Activated naive CD4-positive, alpha-beta T cell treated with anti-CD3 and anti-CD28 coated beads, Interleukin-2, amount 50 U/mL, for 72 hours (primary cell): Measurements from ENCODE around the gene FBXL3. TPM values are rescaled to one million over a fixed set of nuclear protein-coding genes. Genes with fewer than 3 reads are reported as not detected.

Experiments used
- ATAC-seq, 2 donors: fragments of 150-1000 bp; cut with Tn5 transposase; 2 replicates each; pipeline ENCODE4 v1.10.0; 2021; ENCODE audit warnings: mild to moderate bottlenecking in 2 of 2, moderate library complexity in 2 of 2
- DNase-seq, 2 donors: peaks; one replicate each; pipeline ENCODE4 v3.0.0; 2021 to 2022; ENCODE audit warnings: low spot score in 2 of 2
- H3K27ac Mint-ChIP-seq, 2 donors: one replicate each; pipeline ENCODE4 v1.8.0; 2022; ENCODE audit warnings: mild to moderate bottlenecking in 2 of 2, mixed read lengths in 2 of 2
- H3K36me3 Mint-ChIP-seq, 2 donors: one replicate each; pipeline ENCODE4 v1.8.0; 2022; ENCODE audit warnings: mixed read lengths in 2 of 2
- H3K9me3 Mint-ChIP-seq, 2 donors: one replicate each; pipeline ENCODE4 v1.8.0; 2022; ENCODE audit warnings: mixed read lengths in 2 of 2
- total RNA-seq, 2 donors: library from RNA; stranded (reverse); gene quantifications; one replicate each; pipeline ENCODE4 v1.2.3, GENCODE V29; 2022

FBXL3 gene, protein sequence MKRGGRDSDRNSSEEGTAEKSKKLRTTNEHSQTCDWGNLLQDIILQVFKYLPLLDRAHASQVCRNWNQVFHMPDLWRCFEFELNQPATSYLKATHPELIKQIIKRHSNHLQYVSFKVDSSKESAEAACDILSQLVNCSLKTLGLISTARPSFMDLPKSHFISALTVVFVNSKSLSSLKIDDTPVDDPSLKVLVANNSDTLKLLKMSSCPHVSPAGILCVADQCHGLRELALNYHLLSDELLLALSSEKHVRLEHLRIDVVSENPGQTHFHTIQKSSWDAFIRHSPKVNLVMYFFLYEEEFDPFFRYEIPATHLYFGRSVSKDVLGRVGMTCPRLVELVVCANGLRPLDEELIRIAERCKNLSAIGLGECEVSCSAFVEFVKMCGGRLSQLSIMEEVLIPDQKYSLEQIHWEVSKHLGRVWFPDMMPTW
- 10 to 100 TPM; 32.0 to 39.0 TPM for total RNA-seq

DNA sequence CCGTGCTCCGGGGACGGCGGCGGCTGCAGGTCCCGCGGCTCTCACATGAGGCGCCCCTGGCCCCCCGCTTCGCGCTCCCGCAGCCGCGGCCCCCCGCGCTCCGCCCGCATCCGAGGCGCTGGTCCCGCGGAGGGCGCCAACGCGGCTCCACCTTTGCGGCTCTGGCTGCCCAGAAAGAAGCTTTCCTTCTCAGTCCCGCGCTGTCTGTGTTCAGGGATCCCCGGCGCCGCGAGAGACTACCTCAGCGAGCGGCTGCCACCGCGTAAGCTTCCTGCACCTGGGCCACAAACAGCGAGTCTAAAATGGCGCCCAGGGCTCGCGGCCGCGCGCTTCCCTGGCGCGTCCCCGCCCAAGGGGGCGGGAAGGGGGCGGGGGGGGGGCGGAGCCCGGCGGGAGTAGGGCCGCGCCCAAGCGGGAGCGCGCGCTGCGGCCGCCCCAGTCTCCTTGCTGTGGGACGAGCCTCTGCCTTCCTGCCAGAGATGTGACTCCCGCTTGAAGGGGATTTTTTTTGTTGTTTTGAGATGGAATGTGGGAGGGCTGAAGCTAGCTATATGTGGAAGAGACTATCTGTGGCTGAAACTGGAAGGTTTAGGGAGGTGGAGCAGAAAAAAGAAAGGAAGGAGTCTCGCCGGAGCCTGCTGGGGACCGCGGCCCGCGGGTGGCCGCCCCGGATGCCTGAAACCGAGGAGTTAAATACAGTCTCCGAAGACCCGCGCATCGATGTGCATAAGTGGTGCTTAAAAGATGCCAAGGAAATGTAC is at the start of gene FBXL3:
TSS of gene FBXL3 (minus strand) at position 299 of the 761 bp plus-strand sequence. CDS start 5,299 bp downstream, outside the sequence.
- peak; percentile 75 to 76 for ATAC-seq
- peak within 1 kb of the TSS; percentile 81 to 97 for H3K27ac Mint-ChIP-seq
- DNase-seq = peak; percentile 78 to 88
- H3K9me3 Mint-ChIP-seq = no peaks in the 10 kb centered on the region
- H3K36me3 Mint-ChIP-seq = peaks cover 10 to 21% of the 10 kb centered on the region in 2 donors

DNA sequence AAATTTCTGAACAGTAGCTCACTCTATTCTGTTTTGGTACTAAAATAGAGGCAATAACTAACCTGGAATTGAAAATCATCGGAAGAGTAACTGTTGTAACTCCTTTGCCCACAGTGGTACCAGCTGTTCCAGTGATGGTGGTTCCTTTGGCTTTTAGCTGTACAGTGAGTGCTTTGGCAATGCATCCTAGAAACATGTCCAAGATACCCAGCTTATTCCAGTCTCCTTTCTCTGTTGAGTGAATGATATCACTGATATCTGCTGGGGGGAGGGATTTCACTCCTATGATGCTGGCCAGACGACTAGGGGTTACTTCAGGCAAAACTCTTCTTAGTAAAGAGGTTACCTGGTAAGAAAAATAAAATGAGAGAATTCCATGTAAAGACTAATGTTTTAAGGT is 40.6 kb upstream of the FBXL3 start:
- no peak for ATAC-seq
- no peaks in the 10 kb centered on the region for H3K9me3 Mint-ChIP-seq
- DNase-seq = no peak
- H3K36me3 Mint-ChIP-seq = peaks cover 2% of the 10 kb centered on the region in 2 donors
- H3K27ac Mint-ChIP-seq = no peak overlapping the region

DNA sequence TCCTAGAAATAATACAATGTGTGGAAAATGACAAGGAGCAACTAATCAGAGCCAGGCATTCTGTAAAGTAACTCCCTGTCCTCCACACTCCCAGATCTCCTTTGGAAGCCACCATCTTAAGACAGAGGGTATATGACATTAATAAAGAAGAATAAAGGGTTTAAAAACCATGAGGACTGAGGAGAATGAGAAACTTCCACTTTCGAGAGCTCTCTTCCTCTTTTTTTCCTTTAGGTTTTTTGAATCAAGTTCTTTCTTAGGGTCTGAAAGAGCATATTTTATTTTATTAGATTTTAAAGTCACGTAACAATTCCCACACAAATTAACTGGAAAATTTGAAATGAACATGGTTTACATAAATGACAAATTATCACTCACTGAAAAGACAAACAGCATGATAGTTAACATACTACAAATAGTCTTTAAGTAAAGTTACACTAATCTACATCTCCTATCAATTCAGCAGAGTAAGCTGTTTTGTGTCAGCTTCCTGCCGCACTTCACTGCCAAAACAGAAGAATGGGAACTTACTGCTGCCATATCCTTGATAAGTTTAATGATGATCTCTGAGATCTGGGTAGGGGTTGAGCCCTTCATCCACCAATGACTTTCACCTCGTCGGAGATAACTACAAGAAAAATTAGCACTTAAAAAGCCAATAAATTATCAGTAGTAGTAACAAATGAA is 38.6 kb upstream of the FBXL3 start:
- Mint-ChIP-seq H3K9me3 (no peaks in the 10 kb centered on the region), H3K27ac (peak overlapping the region in 1 of 2 donors; percentile 45), H3K36me3 (peaks cover 6% of the 10 kb centered on the region in 2 donors)
- DNase-seq (no peak), ATAC-seq (no peak)

DNA sequence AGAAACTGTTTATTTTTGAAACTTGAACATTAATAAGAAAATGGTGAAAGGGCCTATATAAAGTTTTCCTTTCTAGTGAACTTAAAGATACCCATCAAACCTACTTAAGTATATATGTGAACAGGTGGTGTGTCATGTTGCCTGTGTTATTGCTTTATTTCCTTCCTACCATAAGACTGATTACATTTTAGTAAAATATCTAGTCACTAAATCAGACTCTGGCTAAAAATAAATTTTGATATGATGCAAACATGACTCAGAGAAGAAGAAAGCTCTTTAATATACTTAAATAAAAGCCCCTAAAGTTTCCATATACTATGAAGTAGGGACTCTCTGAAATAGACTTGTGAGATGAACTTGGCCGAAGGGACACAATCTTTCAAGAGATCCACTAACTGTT is 35.1 kb upstream of the FBXL3 start:
- DNase-seq (no peak), ATAC-seq (no peak)
- Mint-ChIP-seq H3K36me3 (peaks cover 6% of the 10 kb centered on the region in 2 donors), H3K27ac (peak overlapping the region in 1 of 2 donors; percentile 35), H3K9me3 (no peaks in the 10 kb centered on the region)

DNA sequence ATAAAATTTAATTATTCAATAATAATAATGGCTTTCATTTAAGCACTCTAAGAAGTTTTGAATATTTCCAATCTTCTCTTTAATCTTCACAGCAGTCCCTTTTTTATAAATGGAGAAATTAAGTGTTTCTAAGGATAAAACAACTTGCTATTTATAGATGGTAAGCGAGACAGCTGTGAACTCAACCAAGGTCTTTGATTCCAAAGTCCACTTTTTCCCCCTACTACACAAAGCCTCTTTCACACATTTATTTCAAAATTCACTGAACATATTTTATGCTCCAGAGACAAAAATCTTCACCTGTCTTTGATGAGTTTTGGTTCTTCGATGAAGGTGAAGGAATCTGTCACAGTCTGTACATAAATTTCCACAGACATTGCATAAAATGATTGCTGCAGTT is 34.4 kb upstream of the FBXL3 start:
- no peak overlapping the region for H3K27ac Mint-ChIP-seq
- no peak for DNase-seq
- peaks cover 6% of the 10 kb centered on the region in 2 donors for H3K36me3 Mint-ChIP-seq
- no peak for ATAC-seq
- H3K9me3 Mint-ChIP-seq = no peaks in the 10 kb centered on the region

DNA sequence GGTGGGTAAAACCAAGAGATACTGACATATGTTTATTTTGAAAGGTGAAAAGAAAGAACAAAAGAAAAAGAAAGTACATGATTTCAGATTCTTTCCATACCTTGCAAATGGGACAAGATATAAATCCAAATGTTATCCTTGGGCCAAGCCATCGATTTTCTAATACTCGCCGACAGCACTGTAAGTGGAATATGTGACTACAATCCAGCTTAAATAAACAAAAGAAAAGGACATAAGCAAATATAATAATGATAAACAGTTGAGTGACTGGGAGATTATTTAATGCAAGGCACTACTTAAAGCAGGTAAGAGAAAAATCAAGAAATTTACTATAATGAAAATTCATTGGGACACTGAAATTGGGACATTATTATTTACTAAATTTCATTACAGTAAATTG is 29.9 kb upstream of the FBXL3 start:
- peak overlapping the region in 1 of 2 donors; percentile 6 for H3K27ac Mint-ChIP-seq
- DNase-seq = no peak

DNA sequence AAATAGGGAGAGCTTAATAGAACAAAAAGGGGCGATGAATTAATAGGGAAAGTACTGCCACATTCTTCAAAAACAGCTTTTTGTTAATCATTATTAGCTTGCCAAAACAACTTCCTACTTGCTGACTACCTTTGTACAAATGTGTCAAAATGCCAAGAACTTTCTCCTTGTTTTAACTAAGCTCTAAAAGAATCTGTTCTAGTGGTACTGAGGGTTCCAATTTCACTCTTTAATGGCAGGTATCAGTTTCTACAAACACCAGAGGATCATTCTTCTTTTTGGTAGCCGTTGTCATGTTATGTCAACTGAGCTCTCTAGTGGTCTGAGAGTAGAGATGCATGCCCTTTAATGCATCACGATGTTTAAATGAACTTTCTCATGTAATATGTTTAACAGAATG is 29.4 kb upstream of the FBXL3 start:
- H3K9me3 Mint-ChIP-seq = no peaks in the 10 kb centered on the region
- H3K36me3 Mint-ChIP-seq = peaks cover 0 to 14% of the 10 kb centered on the region in 2 donors
- ATAC-seq (no peak), DNase-seq (no peak)
- H3K27ac Mint-ChIP-seq = peak overlapping the region in 1 of 2 donors; percentile 6

More for the DNA sequence above, 29.9 kb upstream of the FBXL3 start:
- Mint-ChIP-seq H3K36me3 (peaks cover 0 to 12% of the 10 kb centered on the region in 2 donors), H3K9me3 (no peaks in the 10 kb centered on the region)
- no peak for ATAC-seq

DNA sequence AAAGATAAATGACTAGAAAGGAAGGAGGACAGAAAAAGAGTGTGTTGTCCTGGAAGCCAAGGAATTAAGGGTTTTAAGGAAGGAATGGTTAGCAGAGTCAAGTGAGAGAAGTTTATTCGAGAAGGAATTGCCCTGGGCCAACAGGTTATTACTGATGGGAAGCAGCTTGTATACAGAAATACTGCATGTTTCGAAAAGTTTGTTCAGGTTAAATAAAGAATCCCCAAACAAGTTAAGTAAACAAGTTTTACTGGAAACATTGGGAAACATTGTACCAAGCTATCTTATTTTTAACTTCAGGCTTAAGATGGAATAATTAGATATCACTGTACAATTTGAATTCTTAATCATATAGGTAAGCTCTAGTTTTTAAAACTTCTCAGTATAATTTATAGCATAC is 28.2 kb upstream of the FBXL3 start:
- H3K36me3 Mint-ChIP-seq = peaks cover 8 to 21% of the 10 kb centered on the region in 2 donors

DNA sequence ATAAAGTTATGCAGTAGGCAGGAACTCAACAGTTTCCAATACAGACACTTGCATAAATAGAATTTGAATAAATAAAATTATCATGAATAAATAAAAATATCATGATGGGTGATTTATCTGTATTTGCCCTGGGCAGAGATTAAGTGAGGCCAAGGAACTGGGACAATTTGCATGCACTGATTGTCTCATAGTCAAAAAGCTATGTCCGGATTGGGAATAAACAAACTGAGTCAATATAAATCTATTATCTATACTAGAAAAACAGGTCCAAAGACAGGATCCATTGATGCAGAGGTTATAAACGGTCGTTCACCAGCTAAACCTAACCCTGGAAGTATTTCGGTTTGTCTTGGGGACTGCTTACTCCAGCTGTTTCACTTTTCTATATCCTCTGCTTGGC is 26.2 kb upstream of the FBXL3 start:
- no peaks in the 10 kb centered on the region for H3K9me3 Mint-ChIP-seq
- DNase-seq (no peak), ATAC-seq (no peak)
- peaks cover 26 to 28% of the 10 kb centered on the region in 2 donors for H3K36me3 Mint-ChIP-seq
- H3K27ac Mint-ChIP-seq = no peak overlapping the region

More for the DNA sequence above, 28.2 kb upstream of the FBXL3 start:
- Mint-ChIP-seq H3K9me3 (no peaks in the 10 kb centered on the region), H3K27ac (peak overlapping the region in 1 of 2 donors; percentile 1)
- DNase-seq = no peak
- ATAC-seq = no peak

DNA sequence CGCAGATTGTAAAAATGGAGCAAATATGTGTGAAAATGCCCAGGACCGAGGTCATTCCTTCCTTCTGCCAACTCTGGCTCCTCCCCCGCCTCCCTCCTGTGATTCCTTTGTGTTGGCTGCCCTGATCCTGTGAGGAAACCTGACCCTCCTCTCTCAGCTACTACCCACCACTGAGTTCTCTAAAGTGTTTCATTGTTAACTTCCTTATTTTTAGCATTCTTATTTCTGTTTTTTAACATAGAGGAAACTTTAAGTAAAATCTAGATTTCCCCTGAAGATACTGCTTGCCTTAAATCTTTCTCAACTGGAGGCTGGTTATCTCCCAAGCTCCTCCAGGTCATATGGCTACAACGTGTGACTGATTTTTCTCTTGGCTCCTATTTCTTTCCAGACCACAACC is 21.7 kb upstream of the FBXL3 start:
- H3K9me3 Mint-ChIP-seq = no peaks in the 10 kb centered on the region
- peak overlapping the region; percentile 20 to 83 for H3K27ac Mint-ChIP-seq
- DNase-seq (no peak), ATAC-seq (no peak)
- H3K36me3 Mint-ChIP-seq = peaks cover 25 to 50% of the 10 kb centered on the region in 2 donors

DNA sequence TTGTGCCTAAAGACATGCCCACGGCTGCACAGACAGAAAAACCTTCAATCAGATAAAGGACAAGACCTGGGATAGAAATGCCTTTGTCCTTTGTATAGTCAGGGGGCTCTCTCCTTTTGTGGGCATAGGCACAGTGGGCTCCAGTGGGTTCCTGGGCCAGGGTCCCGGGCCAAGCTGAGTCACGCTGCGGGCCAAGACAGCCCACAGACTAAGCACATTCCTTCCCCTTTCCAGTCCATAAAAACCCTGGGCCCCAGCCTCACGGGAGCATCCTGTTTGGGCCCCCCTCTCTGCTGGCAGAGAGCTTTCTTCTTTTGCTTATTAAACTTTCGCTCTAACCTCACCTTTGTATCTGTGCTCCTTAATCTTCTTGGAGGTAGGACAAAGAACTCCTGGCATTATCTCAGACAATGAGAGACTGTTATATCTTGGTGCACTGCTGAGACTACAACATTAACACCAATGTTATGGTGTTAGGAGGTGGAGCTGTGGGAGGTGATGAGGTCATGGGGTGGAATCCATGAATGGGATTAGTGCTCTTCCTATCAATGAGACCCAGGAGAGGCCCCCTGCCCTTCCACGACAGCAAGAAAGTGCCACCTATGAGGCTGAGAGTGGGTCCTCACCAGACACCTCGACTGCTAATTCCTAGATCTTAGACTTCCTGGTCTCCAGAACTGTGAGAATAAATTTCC is 20.8 kb upstream of the FBXL3 start:
- no peak for DNase-seq

DNA sequence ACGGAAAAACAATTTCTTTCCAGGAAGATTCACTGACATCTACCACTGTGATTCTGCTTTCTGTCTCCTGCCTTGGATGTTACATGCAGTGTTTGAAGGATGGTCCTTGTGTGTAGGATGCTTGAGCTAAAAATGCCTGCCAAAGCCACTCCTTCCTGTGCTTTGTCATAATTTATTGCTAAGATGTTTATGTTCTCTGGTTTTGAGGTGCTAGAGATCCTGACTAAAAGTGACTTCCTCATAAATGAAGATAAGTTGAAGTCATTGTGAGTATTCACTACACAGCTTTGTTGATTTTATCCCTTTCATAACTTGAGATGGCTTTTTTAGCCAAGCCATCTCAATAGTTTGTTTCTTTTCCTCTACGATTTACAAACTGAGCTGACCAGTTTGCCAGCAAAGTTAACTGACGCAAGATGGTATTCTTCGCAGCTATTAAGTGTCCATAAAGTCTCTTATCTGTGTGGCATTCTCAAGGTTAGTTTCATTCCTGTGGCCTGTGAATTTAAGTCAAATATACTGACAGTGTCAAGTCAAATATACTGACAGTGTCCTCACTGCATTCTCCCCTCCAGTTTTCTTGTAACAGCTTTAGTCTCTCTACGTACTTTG is 15.7 kb upstream of the FBXL3 start:
- DNase-seq (no peak), ATAC-seq (no peak)
- H3K27ac Mint-ChIP-seq = no peak overlapping the region
- no peaks in the 10 kb centered on the region for H3K9me3 Mint-ChIP-seq
- peaks cover 0 to 20% of the 10 kb centered on the region in 2 donors for H3K36me3 Mint-ChIP-seq

More for the DNA sequence above, 20.8 kb upstream of the FBXL3 start:
- no peaks in the 10 kb centered on the region for H3K9me3 Mint-ChIP-seq
- peaks cover 24 to 50% of the 10 kb centered on the region in 2 donors for H3K36me3 Mint-ChIP-seq
- no peak for ATAC-seq
- peak overlapping the region; percentile 20 to 89 for H3K27ac Mint-ChIP-seq

DNA sequence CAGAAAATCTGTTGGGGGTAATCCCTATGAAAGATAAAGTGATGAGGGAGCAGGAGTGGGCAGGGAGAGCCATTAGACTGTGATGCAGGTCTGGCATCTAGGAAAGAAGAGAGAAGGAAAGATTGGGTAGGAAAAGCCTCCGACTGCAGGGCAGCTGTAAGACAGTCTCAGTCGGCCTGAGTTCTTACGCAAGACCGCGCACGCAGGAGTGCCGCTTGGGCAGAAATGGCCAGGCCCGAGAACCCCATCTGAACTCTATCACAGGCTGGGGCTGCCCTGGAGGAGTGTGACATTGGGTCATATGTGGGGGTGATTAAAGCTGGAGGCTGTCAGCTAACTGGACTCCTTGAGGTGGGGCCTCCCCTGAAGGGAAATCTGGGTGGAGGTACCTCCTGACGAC is 13.9 kb upstream of the FBXL3 start:
- ATAC-seq = peak in 1 of 2 donors; percentile 22
- H3K36me3 Mint-ChIP-seq = peaks cover 0 to 6% of the 10 kb centered on the region in 2 donors
- no peaks in the 10 kb centered on the region for H3K9me3 Mint-ChIP-seq
- no peak for DNase-seq
- no peak overlapping the region for H3K27ac Mint-ChIP-seq

DNA sequence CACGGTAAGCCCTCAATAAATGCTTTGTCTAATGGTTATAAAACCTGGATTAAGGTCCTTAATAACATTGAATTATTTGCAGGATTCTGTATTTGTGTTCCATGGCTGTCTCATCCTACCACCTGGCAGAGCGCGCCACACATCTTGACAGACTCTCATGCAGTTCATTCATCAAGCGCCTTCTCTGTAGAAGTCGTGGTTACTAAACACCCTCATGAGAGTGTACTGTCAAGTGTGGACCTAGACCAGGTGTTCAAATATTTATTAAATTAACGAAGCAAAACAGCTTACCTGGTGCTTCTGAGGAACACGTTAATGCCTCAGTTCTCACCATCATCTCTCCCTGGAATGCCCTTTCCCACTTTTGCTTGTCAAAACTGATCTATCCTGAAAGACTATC is 13.1 kb upstream of the FBXL3 start:
- H3K27ac Mint-ChIP-seq = no peak overlapping the region
- H3K36me3 Mint-ChIP-seq = peaks cover 0 to 4% of the 10 kb centered on the region in 2 donors
- ATAC-seq = no peak
- H3K9me3 Mint-ChIP-seq = no peaks in the 10 kb centered on the region
- DNase-seq = no peak

DNA sequence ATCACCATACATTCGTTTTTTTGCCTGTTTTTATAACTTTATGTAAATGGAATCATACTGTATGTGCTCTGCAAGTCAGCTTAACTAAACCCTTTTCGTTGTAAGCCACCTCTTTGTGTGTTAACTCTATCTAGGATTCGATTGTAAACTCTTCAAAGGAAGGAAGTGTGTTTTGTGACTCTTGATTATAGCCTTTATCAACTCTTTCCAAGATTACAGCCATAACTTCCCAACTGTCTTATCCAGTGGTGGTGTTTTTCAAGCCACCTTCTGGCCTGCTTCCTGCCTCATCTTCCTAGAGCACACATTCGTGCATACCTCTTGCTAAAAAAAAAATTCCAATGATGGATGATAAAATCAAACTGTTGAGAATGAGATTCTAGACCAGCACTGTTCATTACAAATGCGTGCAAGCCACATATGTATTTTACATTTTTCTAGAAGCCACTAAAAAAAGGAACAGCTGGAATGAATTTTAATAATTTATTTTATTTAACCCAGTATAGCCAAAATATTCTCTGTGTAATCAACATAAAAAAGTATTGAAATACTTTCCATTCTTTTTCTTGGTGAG is 12.0 kb upstream of the FBXL3 start:
- no peaks in the 10 kb centered on the region for H3K9me3 Mint-ChIP-seq
- H3K27ac Mint-ChIP-seq = no peak overlapping the region
- ATAC-seq = no peak
- no peak for DNase-seq
- H3K36me3 Mint-ChIP-seq = no peaks in the 10 kb centered on the region

DNA sequence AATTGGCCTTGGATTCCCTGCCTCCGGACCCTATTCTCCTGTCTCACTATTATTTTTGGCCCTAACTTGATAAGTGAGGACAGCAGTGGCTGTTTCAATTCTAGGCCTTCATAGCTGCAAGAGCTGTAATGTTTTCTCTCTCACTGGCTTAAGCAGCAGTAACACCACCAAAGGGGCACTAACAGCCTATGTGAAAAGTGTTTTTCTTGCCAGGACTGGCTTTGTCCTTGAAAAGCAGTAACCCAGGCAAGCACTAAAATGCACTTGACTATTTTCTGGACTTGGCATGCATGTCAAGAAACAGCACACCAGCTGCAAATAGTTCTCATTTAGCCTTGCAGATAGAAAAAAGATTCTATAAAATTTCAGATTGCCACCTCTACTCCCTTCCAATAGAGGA is 9.3 kb upstream of the FBXL3 start:
- DNase-seq (no peak), ATAC-seq (no peak)
- Mint-ChIP-seq H3K36me3 (no peaks in the 10 kb centered on the region), H3K27ac (no peak overlapping the region), H3K9me3 (no peaks in the 10 kb centered on the region)
